Retina (tissue), 1 donor: ENCODE measurements around the gene CACNA2D3.

ENCODE experiments used
- DNase-seq: peaks from one replicate; pipeline ENCODE4 v3.0.0-alpha.2; 2016

Gene CACNA2D3

DNA sequence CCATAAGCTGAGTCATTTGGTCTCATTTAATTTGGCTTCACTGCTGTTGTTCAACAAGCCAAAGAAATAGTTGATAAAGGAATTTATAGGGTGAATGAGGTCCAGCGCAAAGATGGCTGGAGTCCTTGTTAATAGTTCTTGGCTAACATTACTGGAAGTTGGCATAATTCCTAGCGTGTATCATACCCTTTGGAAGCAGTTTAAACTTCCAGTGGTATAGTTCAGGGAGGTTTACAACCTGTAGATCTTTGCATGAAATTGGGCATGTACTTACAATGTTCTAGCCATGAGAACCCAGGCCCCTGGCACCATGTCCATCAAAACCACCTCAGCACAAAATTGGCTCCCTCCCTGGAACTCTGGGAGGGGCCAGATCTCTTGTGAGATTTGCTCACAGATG lies 424.7 kb downstream of the CACNA2D3 start:
- DNase-seq = no peak

DNA sequence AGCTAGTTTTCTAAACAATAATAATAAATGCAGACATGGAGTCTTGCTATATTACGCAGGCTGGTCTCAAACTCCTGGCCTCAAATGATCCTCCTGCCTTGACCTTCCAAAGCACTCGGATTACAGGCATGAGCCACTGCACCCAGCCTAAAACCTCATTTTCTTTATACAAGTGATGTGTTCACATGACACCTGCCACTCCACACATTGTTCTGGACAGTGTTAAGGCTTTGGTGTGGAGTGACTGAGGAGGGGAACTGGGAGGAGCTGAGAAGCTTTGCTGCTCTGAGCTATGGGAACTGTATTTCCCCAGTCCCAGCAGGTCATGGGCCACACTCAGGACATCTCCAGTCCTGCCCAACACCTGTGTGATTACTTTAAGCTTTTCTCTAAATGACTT lies 425.5 kb downstream of the CACNA2D3 start:
- DNase-seq = no peak

DNA sequence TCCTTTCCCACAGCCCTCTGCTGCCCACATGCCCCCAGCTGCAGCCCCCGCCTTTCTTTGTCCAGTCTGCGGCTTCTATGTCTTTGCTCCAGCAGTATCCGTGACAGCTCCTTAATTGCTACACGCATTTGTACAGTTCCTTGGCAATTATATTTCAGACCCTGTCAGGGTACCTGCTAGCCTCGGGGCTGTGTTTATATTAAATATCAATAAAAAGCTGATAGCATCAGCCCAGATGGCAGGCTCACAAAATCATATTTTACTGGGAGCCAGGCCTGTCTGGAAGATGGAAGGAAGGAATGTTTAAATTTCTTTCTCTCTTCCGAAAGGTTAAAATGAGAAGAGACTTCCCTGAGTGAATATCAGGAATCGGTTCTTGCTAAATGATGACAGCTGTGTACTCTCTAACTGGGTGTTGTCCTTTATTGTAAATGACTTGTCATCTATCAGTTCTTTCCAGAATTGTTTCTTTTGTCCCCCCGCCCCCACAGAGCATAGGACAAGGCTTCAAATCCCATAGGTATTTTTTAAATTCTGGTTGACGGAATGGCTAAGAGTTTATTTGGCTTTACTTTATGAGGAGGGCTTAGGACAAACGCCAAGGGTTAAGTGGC lies 427.4 kb downstream of the CACNA2D3 start:
- no peak for DNase-seq

DNA sequence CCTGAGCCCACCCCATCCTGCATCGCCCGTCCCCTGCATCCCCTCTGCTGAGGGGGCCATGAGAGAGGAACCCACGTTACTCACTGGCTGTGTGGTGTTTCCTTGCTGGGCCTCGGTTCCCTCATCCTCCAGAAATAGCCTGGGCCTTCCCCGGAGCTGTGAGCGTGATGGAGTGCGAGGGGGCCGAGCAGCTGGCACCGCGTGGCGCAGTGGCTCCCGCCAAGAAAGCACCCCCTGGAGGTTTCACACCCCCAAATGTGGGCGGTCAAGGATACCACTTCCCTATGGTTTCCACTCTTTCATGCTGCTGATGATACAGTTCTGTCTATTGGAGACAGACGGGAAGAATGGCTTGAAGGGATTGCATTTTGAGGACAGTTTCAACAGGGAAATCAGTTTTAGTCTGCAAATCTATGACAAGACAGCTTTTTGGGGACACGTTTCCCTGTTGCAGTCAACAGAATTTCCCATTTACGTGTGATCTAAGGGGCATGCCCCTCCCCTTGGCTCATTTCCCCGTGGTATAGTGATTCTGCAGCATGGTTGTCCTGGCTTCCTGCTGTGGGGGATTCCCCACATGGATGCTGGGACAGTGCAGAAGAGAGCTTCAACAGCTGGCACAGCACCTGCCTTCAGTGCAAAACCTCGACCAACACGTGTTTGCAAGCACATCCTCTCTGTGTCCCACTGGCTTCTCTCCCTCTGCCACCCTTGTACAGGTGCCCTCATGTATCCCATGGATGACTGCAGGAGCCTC lies 428.0 kb downstream of the CACNA2D3 start:
- DNase-seq = no peak

DNA sequence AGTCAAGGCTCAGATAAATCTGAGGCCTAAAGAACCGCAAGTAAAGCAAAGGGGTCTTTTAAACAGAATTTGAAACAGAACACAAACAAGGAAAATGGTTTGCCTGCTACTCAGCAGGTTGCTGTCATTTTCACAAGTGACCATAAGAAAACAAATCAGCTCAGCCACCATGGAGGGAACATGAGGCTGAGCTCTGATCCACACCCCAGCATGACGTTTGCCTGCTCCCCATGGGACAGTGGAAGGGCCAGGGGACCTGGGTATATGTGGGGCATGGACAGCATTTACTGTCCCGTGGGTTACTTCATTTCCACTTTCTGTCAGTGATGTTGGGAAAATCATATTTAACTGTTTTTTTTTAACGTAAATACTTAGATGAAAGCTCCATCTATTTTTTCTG lies 434.3 kb downstream of the CACNA2D3 start:
- no peak for DNase-seq

- no peak for DNase-seq
Measured at GRCh38 chr3:54557538-54558428, 435.4 kb downstream of the CACNA2D3 start.

DNA sequence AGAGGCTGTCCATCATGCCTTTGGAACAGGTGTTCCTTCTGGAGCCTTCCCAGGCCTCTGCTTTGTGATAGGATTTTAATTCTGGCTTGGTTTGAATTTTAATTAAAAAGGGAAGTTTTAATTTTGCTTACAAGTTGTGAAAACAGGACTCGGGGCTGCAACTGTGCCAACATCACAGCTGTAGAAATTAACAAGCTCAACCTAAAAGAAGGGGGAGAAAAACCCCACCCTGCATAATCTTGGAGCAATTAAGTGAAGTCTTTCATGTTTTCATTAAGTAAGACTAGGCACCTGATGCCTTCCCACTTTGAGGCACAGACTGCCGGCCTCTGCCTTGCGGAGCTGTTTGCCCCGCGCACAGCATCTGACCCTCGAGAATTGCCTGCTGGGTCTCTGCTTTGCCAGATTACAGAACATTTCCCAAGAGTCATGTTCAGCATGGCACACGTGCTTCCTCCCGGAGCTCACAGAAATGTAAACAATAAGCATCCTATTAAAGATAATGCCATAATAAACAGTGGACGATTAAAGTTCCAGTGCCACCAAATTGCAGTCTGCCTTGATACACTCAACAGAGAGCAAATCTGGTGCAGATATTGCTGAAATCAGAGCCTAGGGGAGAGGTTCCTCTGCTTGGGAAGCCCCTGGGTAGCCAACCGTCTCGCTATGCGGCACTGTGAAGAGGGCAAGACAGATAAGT lies 441.3 kb downstream of the CACNA2D3 start:
- no peak for DNase-seq

- DNase-seq = no peak
Measured at GRCh38 chr3:54564374-54564925, 442.1 kb downstream of the CACNA2D3 start.

- DNase-seq = no peak
Measured at GRCh38 chr3:54565956-54566355, 443.6 kb downstream of the CACNA2D3 start.

- no peak for DNase-seq
Measured at GRCh38 chr3:54567949-54568348, 445.6 kb downstream of the CACNA2D3 start.

GRCh38 chr3:54570008-54570407 lies 447.7 kb downstream of the CACNA2D3 start:
- no peak for DNase-seq

- DNase-seq = no peak
Measured at GRCh38 chr3:54572197-54572895, 450.0 kb downstream of the CACNA2D3 start.

DNA sequence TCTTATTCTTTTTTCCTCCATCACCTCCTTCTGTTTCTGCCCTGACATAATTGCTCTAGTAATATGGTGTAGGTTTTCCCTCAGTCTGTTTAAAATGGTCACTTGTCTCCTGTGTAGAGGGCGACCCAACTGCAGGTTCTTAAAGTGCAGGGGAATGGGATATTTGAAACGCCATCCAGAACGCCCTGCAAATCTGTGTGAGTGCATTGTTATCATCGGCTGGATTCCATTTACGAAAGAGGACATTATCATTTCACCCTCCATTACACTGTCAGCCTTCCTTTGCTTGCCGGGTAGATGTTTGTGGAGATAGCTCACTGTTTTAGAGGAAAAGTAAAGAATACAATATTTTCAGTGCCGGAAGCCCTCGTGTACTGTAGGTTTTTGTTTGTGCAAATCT lies 451.5 kb downstream of the CACNA2D3 start:
- DNase-seq = no peak

DNA sequence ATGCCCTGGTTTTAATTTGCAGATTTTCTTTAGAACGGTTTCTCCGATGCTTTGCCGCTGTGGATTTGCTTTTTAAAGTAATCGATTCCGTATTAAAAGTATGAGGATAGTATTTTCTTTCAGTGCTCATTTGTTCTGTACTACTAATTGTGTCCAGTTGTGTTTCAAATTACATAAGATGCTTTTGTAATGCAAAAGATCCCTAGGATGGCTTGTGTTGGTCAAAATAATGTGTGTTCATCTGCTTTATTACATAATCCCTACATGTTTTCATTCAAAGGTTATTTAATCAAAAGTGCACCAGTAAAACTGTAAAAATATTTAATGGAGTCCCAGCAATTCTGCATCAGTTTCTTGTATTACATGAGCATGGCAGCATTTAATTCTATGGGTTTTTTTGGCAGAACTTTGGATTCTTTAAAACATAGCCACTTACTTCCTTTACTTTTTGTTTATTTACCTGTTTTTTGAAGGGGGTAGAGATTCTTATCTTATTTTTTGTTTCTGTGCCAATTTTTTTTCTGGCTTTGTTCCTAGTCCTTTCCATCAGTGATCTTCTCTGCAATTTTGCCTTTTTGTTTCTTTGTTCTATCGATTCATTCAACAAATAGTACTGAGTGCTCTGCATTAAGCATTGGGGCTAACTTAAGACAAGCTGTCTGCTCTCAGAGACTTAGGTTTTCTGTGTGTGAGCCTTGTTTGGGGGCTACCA lies 452.7 kb downstream of the CACNA2D3 start:
- DNase-seq = no peak

DNA sequence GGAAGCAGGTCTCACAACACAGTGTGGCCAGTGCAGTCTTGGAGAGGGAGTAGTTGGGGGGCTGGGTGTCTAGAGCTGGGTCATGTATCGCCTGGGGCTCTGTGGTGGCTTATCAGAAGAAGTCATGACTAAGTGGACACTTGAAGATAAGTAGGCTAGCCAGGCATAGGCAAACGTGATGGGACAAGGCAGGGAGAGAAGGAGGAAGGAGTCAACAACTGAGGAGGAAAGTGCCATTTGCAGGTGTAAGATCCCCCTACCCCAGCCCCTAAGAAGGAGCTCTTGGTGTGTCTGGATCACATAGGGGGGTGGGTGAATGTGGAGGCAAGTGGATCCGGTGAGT lies 453.2 kb downstream of the CACNA2D3 start:
- DNase-seq = no peak

DNA sequence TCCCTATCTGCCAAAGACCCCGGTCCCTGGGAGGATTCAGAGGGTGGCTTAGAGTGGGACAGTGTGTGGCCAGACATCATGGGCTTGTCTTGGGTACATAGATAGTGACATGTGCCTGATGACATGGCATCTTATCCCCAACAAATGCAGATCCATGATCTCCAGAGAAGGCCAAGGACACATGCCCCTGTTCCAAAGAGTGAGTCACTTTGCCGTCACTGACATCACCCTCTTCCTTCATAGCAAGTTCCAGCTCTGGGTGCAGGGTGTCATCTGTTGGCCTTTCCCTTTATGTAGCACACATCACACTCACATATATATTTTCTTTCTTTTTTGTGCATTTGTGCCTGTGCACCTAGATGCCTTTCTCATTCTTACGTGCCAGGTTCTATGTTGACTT lies 455.0 kb downstream of the CACNA2D3 start:
- DNase-seq = no peak

GRCh38 chr3:54578417-54578816 lies 456.1 kb downstream of the CACNA2D3 start:
- DNase-seq = peak; percentile 52

- no peak for DNase-seq
Measured at GRCh38 chr3:54580453-54580852, 458.1 kb downstream of the CACNA2D3 start.

DNA sequence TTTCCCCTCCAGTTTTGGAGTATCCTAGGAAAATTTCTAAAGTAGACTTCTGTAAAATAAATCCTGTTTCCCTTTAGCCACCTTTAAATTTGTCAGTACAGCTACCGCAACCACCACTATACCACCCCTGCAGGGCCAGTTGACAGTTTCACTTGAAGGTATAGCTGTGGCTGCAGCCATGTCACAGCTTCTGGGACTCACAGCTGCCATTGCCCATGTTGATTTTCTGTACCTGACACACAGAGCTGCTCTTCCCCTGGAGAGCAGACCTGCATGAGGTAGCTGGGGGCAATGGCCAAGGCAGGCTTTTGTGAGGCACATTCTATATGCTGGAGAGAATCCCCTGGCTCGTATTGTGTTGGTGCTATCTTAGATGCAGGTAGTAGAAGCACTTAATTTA lies 460.1 kb downstream of the CACNA2D3 start:
- no peak for DNase-seq

DNA sequence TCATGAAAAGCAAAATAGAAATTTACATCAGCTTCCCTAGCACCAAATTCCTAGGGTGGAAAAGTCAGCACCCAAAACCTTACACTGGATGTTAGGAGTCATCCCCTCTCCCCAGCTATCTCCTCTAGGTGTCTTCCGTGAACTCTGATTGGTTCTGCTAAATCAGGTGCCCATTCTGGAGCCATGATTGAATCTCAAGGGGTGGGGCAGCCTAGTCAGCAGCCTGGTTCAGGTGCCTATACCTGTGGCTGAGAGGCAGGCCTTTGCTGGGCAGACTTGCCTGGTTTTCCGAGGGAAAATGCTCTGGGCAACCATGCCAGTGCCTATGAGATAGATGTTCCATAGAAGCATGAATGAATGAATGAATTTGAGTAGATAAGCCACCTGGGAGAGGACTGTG lies 468.8 kb downstream of the CACNA2D3 start:
- no peak for DNase-seq

DNA sequence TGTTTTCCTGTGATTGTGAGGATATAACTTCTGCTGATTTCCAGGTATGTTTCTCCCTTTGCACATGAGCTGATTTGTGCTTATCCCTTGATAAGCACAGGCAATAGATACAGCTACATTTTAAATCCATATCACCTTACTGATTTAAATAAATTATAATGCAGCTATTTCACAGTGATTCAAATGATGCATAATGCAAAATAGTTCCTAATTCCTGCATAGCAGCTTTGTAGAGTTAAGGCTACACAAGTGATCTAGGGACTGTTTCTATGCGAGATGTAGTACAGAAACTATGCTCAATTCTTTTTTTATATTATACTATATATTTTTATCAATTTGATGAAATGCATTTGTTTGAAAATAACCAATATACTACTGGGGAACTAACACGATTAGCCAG lies 471.3 kb downstream of the CACNA2D3 start:
- DNase-seq = no peak

- DNase-seq = no peak
Measured at GRCh38 chr3:54596087-54596486, 473.7 kb downstream of the CACNA2D3 start.
